CD14-positive monocyte (primary cell): ENCODE data around the gene STOML2. TPM values are rescaled to one million over a fixed set of nuclear protein-coding genes. Genes with fewer than 3 reads are reported as not detected.

Experiments used
- DNase-seq, 3 donors: peaks; one replicate each; pipeline ENCODE4 v3.0.0-alpha.2; 2011 to 2022
- H2AFZ ChIP-seq: 2 replicates; pipeline ENCODE4 v1.6.0; 2012; ENCODE audit warnings: mild to moderate bottlenecking, low read depth, low read length, inconsistent platforms; ENCODE audit not compliant: insufficient read depth, poor library complexity, severe bottlenecking
- H3K27ac ChIP-seq, 2 donors: 1 replicate in 1 of 2; 2 replicates in 1 of 2; pipeline ENCODE4 v1.5.1; 2012 to 2013; ENCODE audit warnings: low read length in 2 of 2, control low read depth in 1 of 2, inconsistent platforms in 1 of 2, low read depth in 1 of 2, mild to moderate bottlenecking in 1 of 2
- H3K27me3 ChIP-seq, 2 donors: one replicate each; pipeline versions ENCODE4 v1.6.0 to v1.6.1; 2011 to 2013; ENCODE audit warnings: low read length in 2 of 2; ENCODE audit not compliant: control insufficient read depth in 2 of 2, insufficient read depth in 2 of 2
- H3K36me3 ChIP-seq, 2 donors: replicated peaks in 1 of 2; 1 replicate in 1 of 2; 2 replicates in 1 of 2; pipeline versions ENCODE4 v1.5.1 to v1.6.1; 2012 to 2013; ENCODE audit warnings: low read length in 2 of 2, control low read depth in 1 of 2, inconsistent platforms in 1 of 2, mild to moderate bottlenecking in 1 of 2; ENCODE audit not compliant: insufficient read depth in 2 of 2, control insufficient read depth in 1 of 2
- H3K4me1 ChIP-seq, 2 donors: 1 replicate in 1 of 2; 2 replicates in 1 of 2; pipeline versions ENCODE4 v1.5.1 to v1.6.1; 2012 to 2013; ENCODE audit warnings: low read length in 2 of 2, control low read depth in 1 of 2, inconsistent platforms in 1 of 2, mild to moderate bottlenecking in 1 of 2, moderate library complexity in 1 of 2; ENCODE audit not compliant: insufficient read depth in 2 of 2, control insufficient read depth in 1 of 2
- H3K4me2 ChIP-seq: replicated peaks from 2 replicates; pipeline ENCODE3; 2012; ENCODE audit warnings: low read length, moderate library complexity, mild to moderate bottlenecking; ENCODE audit not compliant: poor library complexity, severe bottlenecking; ENCODE audit errors: extremely low read depth
- H3K4me3 ChIP-seq, 3 experiments: fragments of 200-600 bp in 1 of 3; sonication (generic) in 1 of 3; replicated peaks in 1 of 3; 1 replicate in 2 of 3; 2 replicates in 1 of 3; pipeline ENCODE4 v1.5.1; 2011 to 2013; ENCODE audit warnings: low read length in 3 of 3, mild to moderate bottlenecking in 3 of 3, control low read depth in 2 of 3, low read depth in 2 of 3, inconsistent platforms in 1 of 3, moderate library complexity in 1 of 3
- H3K79me2 ChIP-seq: 2 replicates; pipeline ENCODE4 v1.6.0; 2012; ENCODE audit warnings: mild to moderate bottlenecking, control low read depth, inconsistent platforms, low read length, moderate library complexity; ENCODE audit not compliant: insufficient read depth
- H3K9ac ChIP-seq: 2 replicates; pipeline ENCODE4 v1.6.0; 2017; ENCODE audit warnings: low read length, mild to moderate bottlenecking; ENCODE audit not compliant: insufficient read depth, poor library complexity, severe bottlenecking
- H3K9me3 ChIP-seq, 2 donors: replicated peaks in 1 of 2; 1 replicate in 1 of 2; 2 replicates in 1 of 2; pipeline versions ENCODE4 v1.5.1 to v1.6.1; 2012 to 2013; ENCODE audit warnings: low read length in 2 of 2, control low read depth in 1 of 2; ENCODE audit not compliant: control insufficient read depth in 1 of 2, insufficient read depth in 1 of 2
- H4K20me1 ChIP-seq: 2 replicates; pipeline ENCODE4 v1.6.0; 2012; ENCODE audit warnings: mild to moderate bottlenecking, low read length, control low read depth, moderate library complexity; ENCODE audit not compliant: insufficient read depth
- H3K27ac Mint-ChIP-seq, 7 donors: one replicate each; pipeline ENCODE4 v1.8.0; 2020; ENCODE audit warnings: mild to moderate bottlenecking in 7 of 7, mixed read lengths in 7 of 7, moderate library complexity in 6 of 7, inconsistent platforms in 2 of 7
- H3K27me3 Mint-ChIP-seq, 3 donors: one replicate each; pipeline ENCODE4 v1.8.0; 2021 to 2022; ENCODE audit warnings: low read depth in 3 of 3, mild to moderate bottlenecking in 3 of 3, mixed read lengths in 3 of 3, moderate library complexity in 3 of 3, inconsistent platforms in 1 of 3
- H3K36me3 Mint-ChIP-seq, 2 donors: one replicate each; pipeline ENCODE4 v1.8.0; 2020; ENCODE audit warnings: mixed read lengths in 2 of 2, inconsistent platforms in 1 of 2, mild to moderate bottlenecking in 1 of 2
- H3K4me1 Mint-ChIP-seq: one replicate; pipeline ENCODE4 v1.8.0; 2020; ENCODE audit warnings: mild to moderate bottlenecking, mixed read lengths
- H3K4me3 Mint-ChIP-seq, 2 donors: one replicate each; pipeline ENCODE4 v1.8.0; 2020; ENCODE audit warnings: mild to moderate bottlenecking in 2 of 2, mixed read lengths in 2 of 2, moderate library complexity in 1 of 2
- H3K9me3 Mint-ChIP-seq, 7 donors: one replicate each; pipeline ENCODE4 v1.8.0; 2020 to 2022; ENCODE audit warnings: mixed read lengths in 7 of 7, mild to moderate bottlenecking in 6 of 7, moderate library complexity in 6 of 7, inconsistent platforms in 2 of 7
- WGBS: methylation state at CpG from one replicate; pipeline ENCODE4 v1.1.5; 2013; ENCODE audit warnings: missing lambda C conversion rate; ENCODE audit not compliant: insufficient coverage; 5-methylcytosine and 5-hydroxymethylcytosine counted together
- intact Hi-C, 2 donors: fragments of 100-400 bp; cut with micrococcal nuclease; formaldehyde crosslinking; loops; one replicate each; pipeline versions ENCODE4 v1.15.0 to v1.15.1; 2023
- polyA plus RNA-seq, 3 donors: library from polyadenylated mRNA; depleted of rRNA in 1 of 3; unstranded in 2 of 3; stranded (reverse) in 1 of 3; fragments of 300-500 nt in 2 of 3; fragments of >200 nt in 1 of 3; fragmentation: Illumina TruSeq in 2 of 3; gene quantifications; 1 replicate in 2 of 3; 2 replicates in 1 of 3; pipeline ENCODE4 v1.2.3, GENCODE V29; 2012 to 2021
- TF ChIP-seq, protein P1 (sequence below): fragments of 200-600 bp; IDR thresholded peaks from one replicate; pipeline ENCODE4 v1.8.0; 2022; ENCODE audit warnings: antibody characterized with exemption, mild to moderate bottlenecking

STOML2 gene
- polyA plus RNA-seq, 3 donors = 45.5 to 62.0 (median 50.3) TPM

DNA sequence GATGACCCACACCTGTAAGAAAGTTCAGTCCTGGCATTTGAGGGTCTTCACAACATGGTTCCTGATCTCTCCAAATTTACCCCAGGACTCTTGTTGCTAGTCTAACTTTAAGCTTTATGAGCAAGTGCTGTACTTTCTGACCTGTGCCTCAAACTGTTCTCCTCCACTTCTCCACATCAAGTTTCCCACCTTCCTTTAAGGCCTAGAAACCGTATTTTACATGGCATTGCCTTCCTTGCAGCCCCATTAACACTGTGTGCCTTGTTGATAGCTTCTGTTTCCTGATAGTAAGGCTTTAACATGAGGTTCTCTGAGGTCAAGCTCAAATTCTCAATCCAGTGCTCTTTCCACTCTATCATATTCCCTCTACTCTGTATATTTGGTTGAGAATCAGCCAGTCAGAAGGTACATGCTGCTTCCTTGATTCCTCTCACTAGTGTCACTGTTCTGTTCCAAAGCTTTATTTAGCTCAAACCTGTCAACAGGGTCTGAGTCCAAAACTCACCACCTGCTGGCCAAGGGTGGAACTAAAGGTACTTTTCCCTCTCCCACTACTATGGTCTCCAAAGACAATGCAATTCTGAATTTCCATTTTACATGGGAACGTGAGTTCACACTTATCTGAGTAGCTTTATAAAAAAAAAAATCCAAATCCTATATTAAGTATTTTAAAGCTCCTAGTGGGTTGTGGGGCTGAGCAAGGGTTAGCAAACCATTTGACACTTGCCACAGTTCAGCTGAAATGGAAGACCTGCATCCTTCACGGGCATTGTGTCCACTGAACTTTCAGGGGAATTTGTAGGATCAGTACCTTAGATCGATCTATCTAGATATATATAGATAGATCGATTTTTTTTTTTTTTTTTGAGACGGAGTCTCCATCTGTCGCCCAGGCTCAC is 51.6 kb downstream of the STOML2 start:
- H3K9me3 ChIP-seq = no peaks in the 10 kb centered on the region
- WGBS = 100% methylated on average over 2 of the region's 7 CpGs
- H3K4me1 ChIP-seq = no peaks in the 10 kb centered on the region
- intact Hi-C loops = loop anchor here in 1 of 2 donors (2.0 kb wide), 1 partner anchor 153 kb away; no protein-coding TSS in a partner anchor
- H3K4me1 Mint-ChIP-seq = no peaks in the 10 kb centered on the region
- peaks cover 45 to 84% of the 10 kb centered on the region in 2 donors for H3K36me3 Mint-ChIP-seq
- no peak overlapping the region for H2AFZ ChIP-seq
- peaks cover 22 to 80% of the 10 kb centered on the region in 2 donors for H3K36me3 ChIP-seq
- H3K79me2 ChIP-seq = no peaks in the 10 kb centered on the region
- H4K20me1 ChIP-seq = peaks cover 4% of the 10 kb centered on the region
- TF ChIP-seq, protein P1, sequence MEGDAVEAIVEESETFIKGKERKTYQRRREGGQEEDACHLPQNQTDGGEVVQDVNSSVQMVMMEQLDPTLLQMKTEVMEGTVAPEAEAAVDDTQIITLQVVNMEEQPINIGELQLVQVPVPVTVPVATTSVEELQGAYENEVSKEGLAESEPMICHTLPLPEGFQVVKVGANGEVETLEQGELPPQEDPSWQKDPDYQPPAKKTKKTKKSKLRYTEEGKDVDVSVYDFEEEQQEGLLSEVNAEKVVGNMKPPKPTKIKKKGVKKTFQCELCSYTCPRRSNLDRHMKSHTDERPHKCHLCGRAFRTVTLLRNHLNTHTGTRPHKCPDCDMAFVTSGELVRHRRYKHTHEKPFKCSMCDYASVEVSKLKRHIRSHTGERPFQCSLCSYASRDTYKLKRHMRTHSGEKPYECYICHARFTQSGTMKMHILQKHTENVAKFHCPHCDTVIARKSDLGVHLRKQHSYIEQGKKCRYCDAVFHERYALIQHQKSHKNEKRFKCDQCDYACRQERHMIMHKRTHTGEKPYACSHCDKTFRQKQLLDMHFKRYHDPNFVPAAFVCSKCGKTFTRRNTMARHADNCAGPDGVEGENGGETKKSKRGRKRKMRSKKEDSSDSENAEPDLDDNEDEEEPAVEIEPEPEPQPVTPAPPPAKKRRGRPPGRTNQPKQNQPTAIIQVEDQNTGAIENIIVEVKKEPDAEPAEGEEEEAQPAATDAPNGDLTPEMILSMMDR = peak; percentile 70
- no peak overlapping the region for H3K4me3 ChIP-seq
- H3K27ac ChIP-seq = no peak overlapping the region
- no peaks in the 10 kb centered on the region for H3K27me3 Mint-ChIP-seq
- H3K27ac Mint-ChIP-seq = no peak overlapping the region
- H3K4me3 Mint-ChIP-seq = no peak overlapping the region
- H3K27me3 ChIP-seq = no peaks in the 10 kb centered on the region
- H3K9ac ChIP-seq = no peak overlapping the region
- no peak overlapping the region for H3K4me2 ChIP-seq
- no peaks in the 10 kb centered on the region for H3K9me3 Mint-ChIP-seq
- DNase-seq = peak; percentile 11 to 32 (median 28)

Other genes starting within 250 kb of the STOML2 start
- under 1 TPM in 1 of 3 donors, not detected in 2; 0.04 TPM for gene PHF24, start 144.8 kb downstream of the STOML2 start, polyA plus RNA-seq
- 1 to 10 TPM in 1 of 3 donors, under 1 TPM in 2; 0.66 to 1.9 (median 0.84) TPM for gene DNAJB5, start 113.4 kb downstream of the STOML2 start, polyA plus RNA-seq
- gene VCP, start 30.5 kb downstream of the STOML2 start, polyA plus RNA-seq = 100 to 1,000 TPM; 100 to 180 (median 130) TPM
- gene FANCG, start 23.2 kb downstream of the STOML2 start, polyA plus RNA-seq = 1 to 10 TPM; 2.0 to 7.0 (median 2.5) TPM
- 10 to 100 TPM; 15.7 to 19.1 (median 17.3) TPM for gene PIGO, start 6.5 kb downstream of the STOML2 start, polyA plus RNA-seq
- gene ATOSB, start 12.7 kb upstream of the STOML2 start, polyA plus RNA-seq = 10 to 100 TPM; 18.5 to 96.8 (median 23.7) TPM
- gene UNC13B, start 58.9 kb upstream of the STOML2 start, polyA plus RNA-seq = under 1 TPM; 0.41 to 0.81 (median 0.66) TPM